GM18520 (cell line): Measurements from ENCODE around the gene ACVR2B.

Experiments used
- ATAC-seq: cut with Tn5 transposase; IDR thresholded peaks from one replicate; pipeline ENCODE4 v1.9.1; 2021; ENCODE audit not compliant: unreplicated experiment

Gene ACVR2B

DNA sequence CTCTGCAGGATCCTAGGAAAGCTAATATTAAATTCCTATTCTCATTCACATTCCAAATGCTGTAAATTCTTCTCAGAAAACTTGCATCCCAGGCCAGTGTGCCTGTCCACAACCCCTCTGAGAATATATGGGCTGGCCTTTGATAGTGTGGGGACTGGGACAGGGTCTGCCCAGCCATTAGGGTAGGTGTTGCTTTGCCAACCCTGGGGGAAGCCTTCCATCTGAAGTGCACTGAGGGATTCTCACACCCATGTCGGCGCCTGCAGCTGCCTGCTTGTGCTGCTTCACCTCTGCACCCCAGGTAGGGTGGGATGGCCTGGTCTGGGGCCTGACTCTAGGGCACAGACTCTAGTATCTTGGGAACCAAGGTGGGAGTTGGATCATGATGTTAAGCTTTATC, 27.2 kb downstream of the ACVR2B start:
- ATAC-seq, result no peak

DNA sequence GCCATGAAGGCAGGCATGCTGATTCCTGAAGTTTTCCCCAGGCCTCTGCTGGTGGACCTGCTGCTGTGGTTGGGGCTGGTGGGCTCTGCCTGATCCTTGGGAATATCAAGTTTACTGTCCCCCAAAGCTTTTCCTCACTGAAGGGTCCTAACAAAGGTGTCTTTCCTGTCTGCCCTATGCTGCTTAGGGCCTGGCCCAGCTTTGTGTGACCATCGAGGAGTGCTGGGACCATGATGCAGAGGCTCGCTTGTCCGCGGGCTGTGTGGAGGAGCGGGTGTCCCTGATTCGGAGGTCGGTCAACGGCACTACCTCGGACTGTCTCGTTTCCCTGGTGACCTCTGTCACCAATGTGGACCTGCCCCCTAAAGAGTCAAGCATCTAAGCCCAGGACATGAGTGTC, 29.3 kb downstream of the ACVR2B start:
- ATAC-seq, result no peak

DNA sequence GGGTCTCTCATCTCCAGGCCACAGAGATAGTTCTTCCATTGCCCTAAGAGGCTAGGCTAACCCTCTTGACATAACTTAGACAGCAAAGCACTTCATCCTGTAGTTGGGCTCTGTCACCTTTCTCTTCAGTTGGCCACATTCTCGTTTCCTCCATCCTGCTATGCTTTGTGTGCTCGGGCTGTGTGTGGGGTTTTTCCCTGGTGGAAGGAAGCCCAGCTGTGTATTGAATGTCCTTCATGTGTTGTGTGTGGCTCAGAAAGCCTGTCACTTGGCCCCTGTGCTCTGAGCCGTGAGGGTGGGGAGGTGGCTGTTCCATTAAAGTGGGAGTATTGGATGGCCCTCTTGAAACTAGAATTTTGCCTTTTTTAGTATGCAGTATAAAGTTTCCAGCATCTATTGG, 33.6 kb downstream of the ACVR2B start:
- peak; percentile 80 for ATAC-seq

DNA sequence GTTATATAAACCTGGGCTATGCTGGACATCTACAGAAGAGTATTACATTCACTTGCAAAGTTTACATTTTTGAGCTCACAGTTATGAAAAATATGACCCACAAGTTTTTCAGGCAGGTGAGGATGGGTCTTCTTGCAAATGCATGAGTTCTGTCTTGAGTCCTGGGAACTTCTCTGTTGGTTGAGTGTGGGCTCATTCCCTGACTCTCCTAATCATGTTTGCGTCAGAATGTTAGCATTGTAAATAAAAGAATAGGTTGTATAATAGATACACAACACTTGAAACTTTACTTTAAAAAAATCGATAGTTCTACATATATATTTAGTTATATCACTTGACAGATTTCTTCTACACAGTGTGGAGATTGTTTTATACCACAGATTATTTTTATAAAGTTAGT, 35.3 kb downstream of the ACVR2B start:
- no peak for ATAC-seq

DNA sequence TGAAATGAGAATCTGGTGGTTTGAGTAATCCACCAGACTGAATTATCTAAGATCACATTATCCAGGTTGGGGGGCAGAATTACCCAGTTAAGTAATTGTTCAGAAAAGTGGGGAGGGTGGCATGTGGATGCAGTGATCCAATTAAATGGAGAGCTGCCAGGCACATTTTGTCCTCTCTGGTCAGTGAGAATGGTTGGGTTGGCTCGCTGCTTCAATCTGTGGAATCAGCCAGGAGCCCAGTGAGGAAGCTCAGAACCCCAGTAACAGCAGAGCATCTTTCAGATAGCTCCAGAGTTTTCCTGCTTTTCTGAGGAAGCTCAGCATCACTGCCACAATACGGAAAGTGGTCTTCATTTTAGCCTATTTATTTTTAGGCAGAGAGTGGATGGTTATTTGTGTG, 36.1 kb downstream of the ACVR2B start:
- no peak for ATAC-seq

DNA sequence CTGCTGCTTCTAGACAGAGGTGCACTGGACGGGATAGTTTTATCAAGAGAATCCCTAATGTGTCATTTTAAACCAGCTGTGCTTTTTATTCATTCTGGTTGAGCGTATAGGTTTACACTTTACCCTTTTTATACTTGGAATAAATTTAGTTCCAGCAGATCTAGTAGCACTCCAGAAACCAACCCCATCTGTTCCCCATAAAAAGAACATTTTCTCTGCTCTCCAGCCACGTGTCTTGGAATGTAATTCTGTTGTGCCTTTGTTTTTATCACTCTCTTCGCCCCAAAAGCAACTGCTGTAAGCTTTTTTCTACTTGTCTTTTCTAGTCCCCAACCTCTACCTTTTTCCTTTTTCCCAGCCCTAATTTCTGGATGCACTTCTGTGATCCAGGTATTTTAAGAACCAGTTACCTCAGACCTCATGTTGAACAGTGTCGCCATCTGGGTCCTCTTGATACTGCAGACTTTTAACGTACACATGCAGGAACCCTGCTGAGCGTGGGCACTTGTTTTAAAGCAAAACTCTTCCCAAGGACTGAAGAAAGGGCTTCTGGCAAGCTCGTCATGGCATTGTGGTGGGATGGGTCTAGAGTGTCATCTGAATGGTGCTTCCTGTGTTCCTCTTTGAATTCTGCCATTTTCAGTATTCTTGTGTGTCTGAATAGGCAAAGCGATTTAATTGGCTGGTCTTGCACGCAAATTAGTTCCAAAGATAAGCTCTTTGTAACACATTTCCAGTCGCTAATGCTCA, 36.8 kb downstream of the ACVR2B start:
- no peak for ATAC-seq

DNA sequence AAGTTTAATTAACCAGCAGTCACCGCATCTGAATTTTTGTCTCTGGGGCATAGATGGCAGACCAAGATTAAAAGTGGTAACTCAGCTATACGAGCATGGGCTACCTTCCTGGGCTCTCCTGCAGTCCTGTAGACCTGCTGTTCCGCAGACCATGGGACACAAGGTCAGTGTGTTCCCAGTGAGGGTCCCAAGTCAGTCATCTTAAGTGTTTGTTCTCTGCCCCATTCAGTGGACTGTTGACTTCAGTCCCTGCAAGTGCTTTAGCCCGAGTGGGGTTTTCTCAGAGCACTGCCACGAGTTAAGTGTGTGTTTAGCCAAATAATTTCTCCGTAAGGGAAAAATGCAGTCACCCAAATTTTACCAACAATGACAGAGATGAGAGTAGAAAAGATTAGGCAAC, 37.5 kb downstream of the ACVR2B start:
- ATAC-seq, result no peak

DNA sequence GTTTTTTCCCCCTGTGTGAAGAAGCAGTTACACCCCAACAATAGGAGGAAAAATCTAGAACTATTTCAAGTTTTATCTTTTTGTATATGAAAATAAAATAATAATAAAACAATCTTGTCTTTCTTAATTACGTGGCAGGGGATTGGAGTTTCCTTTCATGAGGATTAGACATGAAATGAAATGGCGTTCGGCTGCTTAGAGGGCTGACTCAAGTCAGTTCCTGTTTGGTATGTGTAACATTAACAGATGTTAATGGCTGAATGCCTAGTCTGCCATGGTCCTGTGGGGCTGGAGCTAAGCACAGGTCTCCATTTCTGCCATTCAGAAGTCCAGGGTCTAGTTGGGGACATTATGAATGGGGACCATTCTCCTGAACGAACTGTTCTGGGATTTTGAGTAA, 39.3 kb downstream of the ACVR2B start:
- no peak for ATAC-seq

DNA sequence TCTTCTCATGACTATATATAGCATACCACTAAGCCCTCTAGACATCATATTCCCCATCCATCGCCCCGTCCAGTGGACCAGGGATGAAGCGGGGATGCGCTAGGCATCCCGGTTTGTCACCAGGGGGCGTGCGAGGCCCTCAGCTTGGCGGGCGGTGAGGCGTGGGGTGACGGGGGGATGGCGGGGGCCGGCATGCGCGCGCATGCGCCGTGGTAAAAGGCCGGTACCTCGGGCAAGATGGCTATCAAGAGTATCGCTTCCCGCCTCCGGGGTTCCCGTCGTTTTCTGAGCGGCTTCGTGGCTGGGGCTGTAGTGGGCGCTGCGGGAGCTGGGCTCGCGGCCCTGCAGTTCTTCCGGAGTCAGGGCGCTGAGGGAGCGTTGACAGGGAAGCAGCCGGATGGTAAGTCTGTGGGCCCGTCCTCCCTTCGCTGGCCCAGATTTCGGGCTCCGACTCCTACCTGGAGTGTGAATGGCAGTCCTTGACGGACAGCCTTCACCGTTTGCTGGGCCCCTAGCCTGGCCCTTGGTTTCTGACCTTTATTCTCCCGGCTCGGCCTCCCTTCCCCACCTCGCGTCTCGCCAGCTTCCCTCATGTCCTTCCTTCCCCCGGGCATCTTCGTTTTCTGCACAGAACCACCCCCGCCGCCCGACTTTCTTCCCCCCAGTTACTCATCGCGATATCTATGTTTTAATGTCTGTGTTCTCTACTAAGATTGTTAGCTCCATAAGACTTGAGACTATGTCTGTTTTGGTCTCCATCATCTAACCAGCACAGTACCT, 42.6 kb downstream of the ACVR2B start, which contains the start of gene EXOG:
EXOG (plus strand) TSS at position 210 of the 780 bp plus-strand sequence; CDS start at position 238, 28 bp downstream.
- peak; percentile 68 for ATAC-seq

DNA sequence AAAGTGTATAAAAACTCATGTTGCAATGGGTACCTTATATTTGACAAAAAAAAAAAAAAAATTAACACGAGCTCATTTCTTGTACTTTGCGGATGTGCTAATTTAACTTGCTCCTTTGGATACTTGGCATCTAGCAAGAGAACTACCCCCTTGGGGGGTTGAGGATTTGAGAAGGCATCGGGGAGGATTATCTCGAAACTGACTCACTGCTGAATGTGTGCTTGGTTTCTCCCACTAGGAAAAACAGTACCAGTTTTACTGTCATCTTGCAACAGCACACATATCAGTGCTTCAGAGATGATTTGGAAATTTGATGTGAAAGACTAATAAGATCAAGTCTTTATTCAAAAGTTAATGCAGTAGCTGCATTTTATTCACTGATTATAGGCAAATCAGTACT, 43.3 kb downstream of the ACVR2B start:
- ATAC-seq, result no peak

DNA sequence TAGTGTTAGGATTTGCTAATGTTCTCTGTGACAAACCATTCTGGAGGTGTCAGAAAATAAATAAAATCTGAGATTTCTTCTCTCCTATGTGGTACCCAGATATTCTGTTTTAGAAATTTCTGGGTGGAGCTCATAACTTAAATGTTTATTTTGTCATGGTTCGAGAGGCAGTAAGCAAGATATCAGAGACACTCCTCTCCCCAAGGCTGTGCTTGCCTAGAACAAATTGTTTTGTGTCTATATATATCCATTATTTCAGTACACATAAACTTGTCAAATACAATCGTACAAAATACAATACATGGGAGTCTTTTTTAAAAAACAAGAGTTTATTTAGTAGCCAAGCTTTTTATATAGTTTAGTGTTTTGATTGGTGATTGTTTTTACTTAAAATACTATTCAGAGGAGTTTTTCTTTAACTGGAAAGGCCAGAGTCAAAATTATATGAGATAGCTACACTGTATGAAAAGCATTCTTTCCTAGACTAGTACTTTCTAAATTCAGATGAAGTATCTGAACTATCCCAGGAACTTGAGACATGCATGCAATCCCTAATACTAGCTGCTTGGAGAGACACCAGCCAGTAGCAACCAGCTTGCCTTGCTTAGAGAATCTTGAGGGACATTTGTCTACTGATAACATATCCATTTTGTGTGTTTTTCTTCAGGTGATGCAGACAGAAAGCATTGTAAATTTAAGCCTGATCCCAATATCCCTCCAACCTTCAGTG, 47.2 kb downstream of the ACVR2B start:
- ATAC-seq, result no peak

DNA sequence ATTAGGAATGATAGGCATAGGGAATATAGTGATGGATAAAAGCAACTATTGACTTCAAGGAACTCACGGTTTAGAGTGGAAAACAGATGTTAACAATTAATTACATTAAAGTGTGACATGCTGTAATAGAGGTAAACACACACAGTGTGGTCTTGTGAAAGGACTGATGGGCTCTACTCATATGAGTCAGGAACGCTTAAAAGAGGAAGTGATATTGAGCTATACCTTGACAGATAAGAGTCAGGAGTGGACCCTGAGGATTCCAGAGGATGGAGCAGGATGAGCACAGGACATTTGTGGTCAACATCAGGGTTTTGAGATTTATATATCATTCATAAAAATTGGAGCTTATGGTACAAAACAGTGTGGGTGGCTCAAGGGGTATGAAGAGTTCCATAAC, 53.4 kb downstream of the ACVR2B start:
- peak; percentile 92 for ATAC-seq

DNA sequence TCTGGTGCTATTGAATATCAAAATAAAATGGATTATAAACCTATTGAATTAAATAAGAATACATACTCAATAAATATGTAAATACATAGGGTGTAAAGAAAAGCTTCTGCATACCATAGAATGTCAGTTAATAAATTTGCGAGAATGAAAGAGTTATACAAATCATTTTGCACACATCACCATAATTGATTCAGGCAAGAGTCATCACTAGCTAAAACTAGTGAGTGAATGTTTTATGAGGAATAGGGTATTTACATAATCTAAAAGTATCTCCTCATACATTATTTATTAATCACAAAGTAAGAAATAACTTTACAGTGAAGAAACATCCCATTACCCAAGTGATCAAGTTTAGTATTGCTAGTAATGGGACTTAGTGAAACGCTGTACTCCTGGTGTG, 56.0 kb downstream of the ACVR2B start:
- no peak for ATAC-seq

DNA sequence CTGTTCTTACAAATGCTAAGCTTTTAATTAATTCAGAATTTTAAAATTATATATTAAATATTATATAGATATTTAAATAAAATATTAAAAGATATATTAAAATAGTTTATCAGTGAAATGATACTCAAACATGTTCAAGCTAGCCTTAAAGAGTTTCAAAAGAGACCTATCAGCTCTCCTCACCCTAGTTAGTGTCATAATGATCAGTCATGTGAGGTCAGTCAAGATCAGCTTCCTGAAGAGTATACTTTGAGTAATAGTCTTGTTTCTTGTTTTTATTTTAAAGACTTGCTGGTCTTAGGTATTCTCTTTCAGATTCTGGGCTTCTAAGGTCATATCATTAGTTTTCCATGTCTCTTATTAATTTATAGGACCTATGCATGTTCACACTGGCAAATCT, 56.9 kb downstream of the ACVR2B start:
- no peak for ATAC-seq

DNA sequence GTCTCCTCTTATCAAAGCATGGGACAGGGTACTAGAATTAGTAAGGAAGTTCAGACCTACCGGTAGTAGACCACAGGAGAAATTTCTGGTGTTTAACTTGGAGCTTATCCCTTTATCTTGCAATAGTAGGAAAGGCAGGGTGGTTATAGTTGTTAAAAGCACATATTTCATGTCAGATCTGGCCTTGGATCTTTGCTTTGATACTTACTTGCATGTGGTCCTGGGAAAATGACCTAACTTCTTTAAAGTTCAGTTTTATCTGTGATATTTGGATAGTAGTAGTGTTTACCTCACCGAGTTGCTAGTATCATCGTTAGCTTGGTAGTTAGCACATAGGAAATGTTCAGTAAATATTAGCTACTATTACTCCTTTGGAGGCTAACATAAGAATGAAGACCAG, 57.9 kb downstream of the ACVR2B start:
- no peak for ATAC-seq

DNA sequence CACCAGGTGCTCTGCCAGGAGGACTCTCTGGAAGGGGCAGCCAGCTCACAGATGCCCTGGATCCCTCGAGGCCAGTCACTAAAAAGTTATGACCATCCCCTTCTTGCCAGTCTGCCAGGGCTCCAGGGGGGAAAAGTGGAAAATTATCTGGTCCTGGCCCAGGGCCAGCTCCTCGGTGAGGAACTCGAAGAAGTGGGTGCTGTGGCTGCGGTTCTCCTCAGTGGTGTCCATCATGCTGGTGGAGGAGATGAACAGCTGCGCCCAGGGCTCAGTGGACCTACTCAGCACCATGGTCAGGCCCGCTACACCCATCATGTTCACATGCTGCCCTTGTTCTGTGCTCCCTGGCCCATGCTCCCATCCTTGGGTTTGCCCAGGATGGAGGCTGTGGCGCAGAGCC, 61.7 kb downstream of the ACVR2B start:
- no peak for ATAC-seq

DNA sequence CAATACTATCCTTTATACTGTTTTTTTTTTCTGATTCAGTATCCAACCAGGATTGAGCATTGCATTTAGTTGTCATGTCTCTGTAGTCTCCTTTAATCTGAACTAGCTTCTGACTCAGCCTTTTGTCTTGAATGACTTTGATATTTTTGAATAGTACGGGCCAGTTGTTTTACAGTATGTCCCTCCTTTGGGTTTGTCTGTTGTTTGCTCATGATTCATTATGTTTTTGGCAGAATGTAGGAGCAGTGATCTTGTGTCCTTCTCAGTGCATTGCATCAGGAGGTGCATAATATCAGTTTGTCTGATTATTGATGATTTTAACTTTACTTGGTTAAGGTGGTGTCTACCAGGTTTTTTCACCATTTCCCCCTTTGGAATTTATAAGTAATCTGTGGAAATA, 63.0 kb downstream of the ACVR2B start:
- ATAC-seq, result no peak

DNA sequence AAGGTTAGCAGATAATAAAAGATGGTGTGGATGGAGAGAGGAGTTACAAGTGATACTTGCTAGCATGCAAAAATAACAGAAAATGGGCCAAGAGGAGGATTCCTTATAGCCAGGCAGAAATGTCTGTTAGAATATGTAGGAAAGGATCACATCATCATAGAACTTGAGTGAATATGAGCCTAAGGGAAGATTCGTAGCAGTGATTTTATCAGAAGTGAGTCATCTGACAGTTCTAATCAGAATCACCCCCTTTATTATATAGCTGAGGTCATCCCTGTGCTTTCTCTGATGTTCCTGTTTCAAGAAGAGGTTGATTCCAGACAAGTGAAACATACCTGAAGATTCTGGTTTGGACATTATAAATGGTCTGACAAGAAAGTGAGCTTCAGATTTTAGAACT, 65.3 kb downstream of the ACVR2B start:
- ATAC-seq, result no peak

DNA sequence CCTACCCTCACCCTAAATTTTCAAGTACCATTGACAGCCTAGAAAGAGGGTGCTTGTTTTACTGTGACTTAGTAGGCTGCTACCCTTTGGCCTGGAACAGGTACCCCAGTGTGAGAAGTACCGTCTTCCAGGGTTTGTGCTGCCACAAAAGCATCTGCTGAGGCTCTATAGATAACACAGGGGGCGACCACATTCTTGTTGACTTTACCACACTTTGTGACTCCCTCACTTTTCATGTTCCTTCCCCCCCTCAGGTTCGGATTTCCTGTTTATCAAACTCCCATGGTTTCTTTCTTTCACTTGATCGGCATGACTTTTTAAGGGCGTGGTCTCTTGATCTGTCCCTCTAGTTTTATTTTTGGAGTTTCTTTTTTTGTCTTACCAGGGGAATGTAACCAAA, 66.0 kb downstream of the ACVR2B start:
- ATAC-seq, result no peak

DNA sequence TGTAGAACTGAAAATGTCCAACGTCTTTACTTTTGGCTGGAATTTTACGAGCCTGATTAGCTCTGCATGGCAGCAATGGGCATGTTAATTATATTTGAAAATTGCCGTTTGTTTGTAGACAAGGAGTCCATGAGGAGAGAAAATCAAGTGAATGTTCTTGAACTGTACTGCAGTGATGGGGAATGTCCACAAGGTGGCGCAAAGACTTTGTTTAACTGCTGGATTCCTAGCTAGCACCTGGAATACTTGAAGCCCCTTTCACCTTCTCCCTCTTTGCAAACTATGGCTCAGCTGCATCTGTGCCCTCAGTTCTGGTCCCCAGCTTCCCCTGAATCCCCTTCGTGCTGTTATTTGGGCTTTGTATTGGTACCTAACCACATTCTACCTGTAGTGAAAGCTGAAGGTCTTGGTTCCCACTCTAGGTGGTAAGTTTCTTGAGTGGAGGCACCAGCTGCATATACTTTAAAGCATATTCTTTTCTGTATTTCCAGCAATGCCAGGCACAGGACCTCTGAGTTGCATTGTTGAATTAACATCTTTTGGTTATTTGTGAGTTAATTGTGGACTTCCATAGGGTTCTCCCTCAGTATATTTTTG, 67.8 kb downstream of the ACVR2B start:
- no peak for ATAC-seq

DNA sequence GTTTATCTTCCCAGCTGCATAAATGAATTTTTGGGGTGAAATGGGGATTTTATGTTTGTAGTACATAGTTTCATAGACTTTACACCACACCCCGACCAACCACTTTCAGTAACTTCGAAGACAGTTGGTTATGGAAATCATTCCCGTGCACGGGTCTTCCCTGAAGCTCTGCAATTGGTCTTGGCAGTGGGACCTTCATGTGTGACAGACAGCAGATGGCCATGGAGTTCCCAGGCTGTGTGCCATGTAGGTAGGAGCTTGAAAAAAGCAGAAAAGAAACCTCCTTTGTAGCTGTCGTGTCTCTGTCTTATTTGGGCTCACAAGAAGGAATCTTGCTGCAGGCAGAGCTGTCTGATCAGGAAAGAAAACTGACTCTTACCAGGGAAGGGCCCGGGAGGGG, 68.3 kb downstream of the ACVR2B start:
- ATAC-seq, result no peak
